ENCODE results near the gene CAMTA1. TPM values are rescaled to one million over a fixed set of nuclear protein-coding genes. Genes with fewer than 3 reads are reported as not detected.

Gene CAMTA1
- polyA plus RNA-seq, 1 donor (not counting 4 experiments of a cell fraction or from before 2014, with no cell fraction given), result 51.4 TPM

DNA sequence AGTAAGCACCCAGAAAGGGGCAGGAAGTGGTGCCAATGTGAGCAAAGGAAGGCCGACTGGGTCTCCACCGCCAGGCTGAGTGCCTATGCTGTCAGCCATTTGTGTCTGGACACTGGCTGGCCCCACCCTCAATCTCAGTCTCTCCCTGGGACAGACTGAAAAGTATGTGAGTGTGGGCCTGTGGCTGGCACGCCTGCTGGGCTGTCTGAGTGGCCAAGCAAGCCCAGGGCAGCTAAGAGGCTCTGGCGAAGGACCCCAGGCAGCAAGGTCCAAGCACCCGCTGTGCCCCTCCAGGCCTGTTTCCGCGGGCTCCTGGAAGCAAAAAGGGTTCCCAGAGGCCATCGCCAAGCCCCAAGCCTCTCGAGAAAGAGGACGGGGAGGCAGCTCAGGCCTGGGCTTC lies 892.6 kb downstream of the CAMTA1 start:
- FAIRE-seq (no peak), DNase-seq (ENCODE audit: low read depth, low spot score) (no peak)
- H3K4me3 ChIP-seq (ENCODE audit: control insufficient read depth in 2 of 3, extremely low read depth in 1 of 3, insufficient read depth in 2 of 3, low read depth in 1 of 3, low read length in 3 of 3), result no peak overlapping the region
- H3K9me1 ChIP-seq (ENCODE audit: control insufficient read depth, extremely low read depth, insufficient read depth, low read length), result no peaks in the 10 kb centered on the region
- H4K20me1 ChIP-seq (ENCODE audit: control insufficient read depth, extremely low read depth, insufficient read depth, low read length), result no peaks in the 10 kb centered on the region
- no peaks in the 10 kb centered on the region for H3K9me3 ChIP-seq (ENCODE audit: control insufficient read depth, low read depth, low read length)
- no peak overlapping the region for H3K27ac ChIP-seq (ENCODE audit: control insufficient read depth, insufficient read depth, low read length)
- H3K36me3 ChIP-seq (ENCODE audit: control insufficient read depth in 2 of 2, extremely low read depth in 1 of 2, insufficient read depth in 2 of 2, low read length in 2 of 2), result no peaks in the 10 kb centered on the region
- peaks cover 37% of the 10 kb centered on the region for H3K27me3 ChIP-seq (ENCODE audit: control insufficient read depth, extremely low read depth, insufficient read depth, low read length)
- no peaks in the 10 kb centered on the region for H3K4me1 ChIP-seq (ENCODE audit: control insufficient read depth, extremely low read depth, insufficient read depth, low read length)
- H3K4me2 ChIP-seq (ENCODE audit: control insufficient read depth, extremely low read depth, insufficient read depth, low read depth, low read length), result no peak overlapping the region
- no peaks in the 10 kb centered on the region for H3K79me2 ChIP-seq (ENCODE audit: control insufficient read depth, insufficient read depth, low read length)
- no peak for TF ChIP-seq EZH2 (IDR thresholded peaks at IDR 0.05; ENCODE audit: low read length)
- H3K9ac ChIP-seq (ENCODE audit: control insufficient read depth, extremely low read depth, insufficient read depth, low read length), result no peak overlapping the region
- H2AFZ ChIP-seq (ENCODE audit: control insufficient read depth, low read length), result no peak overlapping the region
- dilution Hi-C loops (cut with MboI; ENCODE audit: extremely low pct_ligation_motif_present, low sequenced_read_pairs), result no loop called here

DNA sequence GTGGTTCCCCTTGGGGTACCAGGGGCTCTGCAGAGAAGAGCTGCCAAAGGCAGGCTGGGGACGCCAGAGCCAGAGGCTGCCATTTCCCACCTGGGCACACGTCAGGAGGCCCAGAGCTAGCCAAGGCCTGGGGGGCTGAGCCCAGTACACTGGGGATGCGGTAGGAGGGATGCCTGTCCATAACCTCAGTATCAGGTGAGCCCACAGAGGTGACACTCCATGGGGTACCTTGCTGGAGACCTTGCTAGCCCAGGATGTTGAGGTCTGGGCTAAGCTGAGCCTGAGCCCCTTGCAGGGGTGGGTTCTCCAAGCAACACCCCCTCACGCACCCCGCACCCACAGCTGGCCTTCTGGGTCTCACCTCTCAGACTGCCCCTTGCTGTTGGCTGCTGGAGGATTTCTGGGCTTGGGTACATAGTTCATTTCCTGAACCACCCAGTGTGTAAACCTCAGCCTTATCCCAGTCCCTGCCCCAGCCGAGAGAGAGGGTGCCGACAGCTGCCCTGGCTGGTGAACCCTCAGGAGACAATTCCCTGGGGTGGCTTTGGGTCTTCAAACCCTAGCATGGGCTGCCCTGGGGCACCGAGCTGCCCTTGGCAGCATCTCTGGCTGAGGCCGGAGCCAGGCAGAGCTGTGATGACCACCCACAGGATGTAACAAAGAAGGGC lies 893.4 kb downstream of the CAMTA1 start:
- no peak for FAIRE-seq

More for the DNA sequence above, 893.4 kb downstream of the CAMTA1 start:
- peaks cover 37% of the 10 kb centered on the region for H3K27me3 ChIP-seq (ENCODE audit: control insufficient read depth, extremely low read depth, insufficient read depth, low read length)
- no peak overlapping the region for H3K27ac ChIP-seq (ENCODE audit: control insufficient read depth, insufficient read depth, low read length)
- dilution Hi-C loops (cut with MboI; ENCODE audit: extremely low pct_ligation_motif_present, low sequenced_read_pairs), result no loop called here
- no peaks in the 10 kb centered on the region for H3K36me3 ChIP-seq (ENCODE audit: control insufficient read depth in 2 of 2, extremely low read depth in 1 of 2, insufficient read depth in 2 of 2, low read length in 2 of 2)
- H3K4me3 ChIP-seq (ENCODE audit: control insufficient read depth in 2 of 3, extremely low read depth in 1 of 3, insufficient read depth in 2 of 3, low read depth in 1 of 3, low read length in 3 of 3), result no peak overlapping the region
- DNase-seq (ENCODE audit: low read depth, low spot score), result no peak
- no peak overlapping the region for H2AFZ ChIP-seq (ENCODE audit: control insufficient read depth, low read length)
- H3K9me1 ChIP-seq (ENCODE audit: control insufficient read depth, extremely low read depth, insufficient read depth, low read length), result no peaks in the 10 kb centered on the region
- H3K4me2 ChIP-seq (ENCODE audit: control insufficient read depth, extremely low read depth, insufficient read depth, low read depth, low read length), result no peak overlapping the region
- H3K79me2 ChIP-seq (ENCODE audit: control insufficient read depth, insufficient read depth, low read length), result no peaks in the 10 kb centered on the region
- TF ChIP-seq EZH2 (IDR thresholded peaks at IDR 0.05; ENCODE audit: low read length), result no peak
- TF ChIP-seq, protein P1, sequence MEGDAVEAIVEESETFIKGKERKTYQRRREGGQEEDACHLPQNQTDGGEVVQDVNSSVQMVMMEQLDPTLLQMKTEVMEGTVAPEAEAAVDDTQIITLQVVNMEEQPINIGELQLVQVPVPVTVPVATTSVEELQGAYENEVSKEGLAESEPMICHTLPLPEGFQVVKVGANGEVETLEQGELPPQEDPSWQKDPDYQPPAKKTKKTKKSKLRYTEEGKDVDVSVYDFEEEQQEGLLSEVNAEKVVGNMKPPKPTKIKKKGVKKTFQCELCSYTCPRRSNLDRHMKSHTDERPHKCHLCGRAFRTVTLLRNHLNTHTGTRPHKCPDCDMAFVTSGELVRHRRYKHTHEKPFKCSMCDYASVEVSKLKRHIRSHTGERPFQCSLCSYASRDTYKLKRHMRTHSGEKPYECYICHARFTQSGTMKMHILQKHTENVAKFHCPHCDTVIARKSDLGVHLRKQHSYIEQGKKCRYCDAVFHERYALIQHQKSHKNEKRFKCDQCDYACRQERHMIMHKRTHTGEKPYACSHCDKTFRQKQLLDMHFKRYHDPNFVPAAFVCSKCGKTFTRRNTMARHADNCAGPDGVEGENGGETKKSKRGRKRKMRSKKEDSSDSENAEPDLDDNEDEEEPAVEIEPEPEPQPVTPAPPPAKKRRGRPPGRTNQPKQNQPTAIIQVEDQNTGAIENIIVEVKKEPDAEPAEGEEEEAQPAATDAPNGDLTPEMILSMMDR (optimal IDR thresholded peaks at IDR 0.05 in 1 of 3, IDR thresholded peaks at IDR 0.05 in 1 of 3, conservative IDR thresholded peaks at IDR 0.05 in 1 of 3; ENCODE audit: extremely low read depth in 1 of 3, insufficient read depth in 2 of 3, low read length in 3 of 3), result no peak
- no peaks in the 10 kb centered on the region for H3K9me3 ChIP-seq (ENCODE audit: control insufficient read depth, low read depth, low read length)
- no peak overlapping the region for H3K9ac ChIP-seq (ENCODE audit: control insufficient read depth, extremely low read depth, insufficient read depth, low read length)
- H4K20me1 ChIP-seq (ENCODE audit: control insufficient read depth, extremely low read depth, insufficient read depth, low read length), result no peaks in the 10 kb centered on the region
- H3K4me1 ChIP-seq (ENCODE audit: control insufficient read depth, extremely low read depth, insufficient read depth, low read length), result no peaks in the 10 kb centered on the region

Measured in keratinocyte (primary cell).